HG03280 (cell line): ENCODE results near the gene CD1C.
"Not testable (repeated sequence)": the region's sequence is repeated elsewhere in the genome, so short reads cannot be mapped to it uniquely, and the experiment has no call there.

Experiments used
- ATAC-seq: cut with Tn5 transposase; IDR thresholded peaks from one replicate; pipeline ENCODE4 v1.9.1; 2021; ENCODE audit warnings: mild to moderate bottlenecking, moderate library complexity; ENCODE audit not compliant: unreplicated experiment

The CD1C gene

GRCh38 chr1:158289811-158290210, at the start of gene CD1C:
Gene CD1C, plus strand, starts transcription at chr1:158289923. Its CDS starts 142 bp downstream, at chr1:158290065.
- no peak for ATAC-seq

- ATAC-seq = no peak
These were observed 43.1 kb upstream of the CD1C start for GRCh38 chr1:158246650-158247049.

GRCh38 chr1:158248118-158248517, 41.6 kb upstream of the CD1C start:
- no peak for ATAC-seq

DNA sequence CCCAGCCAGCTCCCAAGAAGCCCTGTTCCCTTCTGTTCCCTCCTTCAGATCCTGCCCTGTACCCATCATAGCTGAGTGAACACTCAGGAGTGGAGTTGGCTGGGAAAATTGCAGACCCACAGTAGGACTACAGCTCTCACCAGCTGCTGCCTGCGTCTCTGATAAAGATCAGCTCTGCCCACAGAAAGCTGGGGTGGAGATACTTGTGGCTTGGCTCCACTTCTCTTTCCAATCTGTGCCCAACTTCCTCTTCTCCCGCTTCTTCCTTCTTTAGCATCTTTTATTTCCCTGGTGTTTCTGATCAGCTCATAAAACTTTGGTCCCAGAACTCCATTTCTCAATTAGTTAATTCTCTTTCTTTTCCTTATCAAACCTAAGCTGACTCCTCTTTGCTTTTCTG, 41.0 kb upstream of the CD1C start:
- ATAC-seq = no peak

DNA sequence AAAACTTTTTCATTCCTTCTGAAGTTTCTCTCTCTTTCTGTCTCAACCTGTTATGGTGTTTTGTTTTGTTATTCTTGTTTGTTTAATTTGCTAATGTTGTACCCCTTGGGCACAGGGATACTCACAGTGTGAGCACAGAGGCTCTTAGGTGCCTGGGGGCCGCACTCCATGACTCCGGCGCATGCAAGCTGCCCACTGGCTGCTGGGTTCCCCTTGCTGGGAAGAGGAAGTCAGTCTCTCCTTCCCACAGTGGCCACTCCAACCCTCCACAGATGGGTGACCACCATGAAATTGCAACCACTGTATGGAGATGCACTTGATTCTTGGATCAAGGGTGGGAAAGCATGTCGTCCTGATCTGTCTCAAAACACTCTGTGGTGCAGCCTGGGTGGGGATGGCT, 40.1 kb upstream of the CD1C start:
- no peak for ATAC-seq

DNA sequence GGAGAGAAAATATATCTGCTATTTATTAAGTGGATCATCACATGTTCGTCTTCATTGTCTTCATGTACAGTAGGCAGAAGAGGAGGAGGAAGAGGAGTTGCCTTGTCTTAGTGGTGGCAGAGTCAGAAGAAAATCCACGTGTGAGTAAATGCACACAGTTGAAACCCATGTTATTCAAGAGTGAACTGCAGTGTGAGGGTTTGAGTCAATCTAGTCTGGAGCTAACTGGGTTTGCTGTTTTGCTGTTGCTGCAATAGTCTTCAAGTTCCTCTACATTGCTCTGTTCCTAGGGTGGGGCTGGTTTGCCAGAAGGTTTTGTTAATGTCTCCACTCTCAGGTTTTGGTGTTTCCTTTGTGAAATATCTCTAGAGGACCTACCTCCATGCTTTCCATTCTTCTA, 38.6 kb upstream of the CD1C start:
- ATAC-seq = no peak

DNA sequence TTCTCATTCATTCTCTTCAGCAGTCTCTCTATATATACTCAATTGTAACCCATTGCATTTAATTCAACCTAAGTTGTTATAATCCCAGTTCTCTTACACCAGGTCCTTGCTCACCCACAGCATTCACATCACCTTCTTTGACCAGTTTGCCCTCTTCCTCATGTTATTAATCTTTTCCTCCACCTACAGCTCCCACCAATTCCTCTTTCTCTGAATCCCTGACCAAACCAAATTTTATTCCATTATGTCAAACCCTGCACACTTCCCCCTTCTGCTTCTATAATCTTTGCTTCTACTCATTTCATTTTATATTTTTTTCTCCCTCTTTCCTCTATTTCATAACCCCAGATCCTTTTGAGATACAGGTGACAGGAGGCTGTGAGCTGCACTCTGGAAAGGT, 34.1 kb upstream of the CD1C start:
- ATAC-seq = no peak

- not testable (repeated sequence) for ATAC-seq
These were observed 33.0 kb upstream of the CD1C start for GRCh38 chr1:158256747-158257146.

DNA sequence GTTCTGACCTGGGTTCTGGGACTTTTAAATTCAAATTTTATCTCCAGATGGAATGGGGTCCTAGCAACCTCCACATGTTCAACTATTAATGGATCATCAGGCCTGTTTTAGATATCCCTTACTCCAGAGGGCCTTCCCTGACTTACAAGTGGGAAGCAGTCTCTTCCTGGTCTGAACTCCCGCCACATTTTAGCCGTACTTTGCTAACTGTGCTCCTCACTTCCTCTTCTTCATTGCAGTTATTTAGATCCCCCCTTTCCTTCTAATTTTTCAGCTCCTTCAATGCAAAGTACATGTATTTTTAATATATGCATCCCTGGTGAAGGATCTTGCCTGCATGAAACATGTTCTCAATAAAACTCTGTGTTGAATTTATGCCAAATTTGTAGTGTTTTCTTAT, 31.8 kb upstream of the CD1C start:
- ATAC-seq = no peak

GRCh38 chr1:158259117-158259516, 30.6 kb upstream of the CD1C start:
- ATAC-seq = no peak

DNA sequence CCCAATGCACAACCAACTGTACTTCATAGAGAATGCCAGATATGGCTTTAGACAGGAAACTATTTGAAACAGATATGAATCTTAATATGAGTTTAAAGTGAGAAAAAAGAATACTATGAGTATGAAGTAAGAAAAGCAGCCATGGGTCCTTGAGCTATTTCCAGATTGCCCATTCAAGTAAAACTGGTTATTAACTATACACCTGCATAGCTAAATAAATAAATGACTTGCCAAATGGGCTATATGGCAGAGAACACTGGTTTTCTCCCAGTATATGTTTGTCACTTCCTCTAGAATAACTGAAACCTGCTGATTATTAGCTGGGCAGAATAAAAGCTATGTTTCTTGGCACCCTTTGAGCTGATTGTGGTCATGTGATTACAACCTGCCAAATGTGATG, 17.0 kb upstream of the CD1C start:
- no peak for ATAC-seq

DNA sequence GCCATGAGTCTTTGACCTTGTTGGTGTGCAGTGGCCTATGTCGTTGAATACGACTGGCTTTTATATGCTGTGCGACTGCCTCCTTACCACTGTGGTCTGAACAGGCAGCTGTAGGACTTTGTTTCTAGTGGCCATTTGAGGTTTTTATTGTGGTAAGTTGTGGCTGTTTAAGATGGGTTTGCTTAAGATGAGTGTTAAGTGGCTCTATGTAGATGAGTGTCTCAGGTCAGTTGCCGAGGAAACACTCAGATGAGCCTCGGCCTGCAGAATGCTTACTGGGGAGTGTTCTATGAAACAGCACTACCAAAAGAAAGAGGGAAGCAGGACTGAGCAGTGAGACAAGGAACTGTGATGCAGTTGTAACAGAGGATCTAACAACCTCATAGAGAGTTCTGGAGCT, 14.9 kb upstream of the CD1C start:
- no peak for ATAC-seq

GRCh38 chr1:158282421-158282820, 7.3 kb upstream of the CD1C start:
- ATAC-seq = not testable (repeated sequence)

DNA sequence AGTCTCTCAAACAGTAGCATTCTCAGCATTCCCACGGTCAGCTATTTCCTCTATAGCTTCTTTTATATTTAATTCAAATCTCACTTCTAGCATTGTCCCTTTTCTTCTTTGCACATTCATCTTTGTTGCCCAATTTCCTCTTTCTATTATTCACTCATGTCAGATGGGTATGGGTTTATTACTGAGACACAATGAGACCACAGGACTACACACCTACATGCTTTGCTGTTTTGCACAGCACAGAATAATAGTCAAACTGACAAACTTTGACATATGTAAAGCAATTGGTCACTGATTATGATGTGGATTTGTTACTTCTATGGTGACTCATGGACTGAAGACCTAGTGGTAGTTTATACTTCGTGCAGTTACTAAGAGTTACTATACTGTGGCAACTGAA, 5.8 kb upstream of the CD1C start:
- peak; percentile 56 for ATAC-seq

DNA sequence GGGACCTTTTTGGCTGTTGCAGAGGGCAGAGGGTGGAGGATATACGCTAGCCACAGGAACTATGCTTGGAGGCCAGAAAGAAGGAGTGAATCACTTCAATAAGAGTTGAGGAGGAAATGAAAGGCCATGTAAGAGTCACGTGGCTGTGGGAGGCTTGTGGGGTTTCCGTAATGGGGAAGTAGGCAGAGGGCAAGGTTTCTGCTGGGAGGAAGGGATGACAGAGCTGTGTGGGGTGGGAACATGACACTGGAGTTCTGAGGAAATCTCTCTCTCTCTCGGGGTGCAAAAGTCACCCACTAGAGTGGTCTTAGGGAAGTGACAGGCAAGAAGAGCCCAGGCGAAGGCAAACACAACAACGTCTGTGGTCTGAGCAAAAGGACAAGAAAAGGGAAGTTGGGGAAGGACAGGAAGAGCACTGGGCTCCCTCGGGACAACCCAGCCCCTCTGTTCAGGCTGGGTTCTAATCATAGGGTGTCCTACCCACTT, 3.9 kb upstream of the CD1C start:
- ATAC-seq = peak; percentile 58

- no peak for ATAC-seq
These were observed 3.2 kb upstream of the CD1C start for GRCh38 chr1:158286487-158286886.

GRCh38 chr1:158286941-158287346, 2.8 kb upstream of the CD1C start:
- no peak for ATAC-seq

DNA sequence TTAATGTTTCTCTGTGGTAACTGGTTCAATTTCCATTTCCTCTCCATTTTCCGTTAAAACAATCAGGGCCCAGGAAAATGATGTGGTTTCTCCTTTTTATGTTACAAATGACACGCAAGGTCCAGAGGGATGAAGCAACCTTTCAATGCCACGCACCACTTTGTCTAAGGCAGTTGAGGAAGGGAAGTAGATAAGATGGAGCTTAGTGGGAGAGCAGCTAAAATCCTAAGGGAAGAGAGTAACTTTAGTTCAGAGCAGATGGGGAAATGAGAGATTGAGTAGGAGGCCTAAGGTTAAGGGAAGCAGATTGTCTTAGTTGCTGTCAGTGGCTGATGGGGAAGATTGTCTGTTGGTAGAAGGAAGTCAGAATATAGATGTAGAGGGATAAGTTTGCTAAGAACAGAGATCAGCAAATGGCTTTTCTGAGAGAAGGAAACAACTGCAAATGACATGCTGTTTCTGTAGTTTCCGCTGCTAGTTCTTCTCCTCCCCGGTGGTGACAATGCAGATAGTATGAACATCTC, 660 bp downstream of the CD1C start:
- no peak for ATAC-seq

- ATAC-seq = no peak
These were observed 6.1 kb downstream of the CD1C start for GRCh38 chr1:158295791-158296190.

GRCh38 chr1:158310623-158311022, 20.9 kb downstream of the CD1C start:
- ATAC-seq = no peak

- ATAC-seq = no peak
These were observed 21.3 kb downstream of the CD1C start for GRCh38 chr1:158311066-158311465.

- no peak for ATAC-seq
These were observed 34.1 kb downstream of the CD1C start for GRCh38 chr1:158323866-158324265.

DNA sequence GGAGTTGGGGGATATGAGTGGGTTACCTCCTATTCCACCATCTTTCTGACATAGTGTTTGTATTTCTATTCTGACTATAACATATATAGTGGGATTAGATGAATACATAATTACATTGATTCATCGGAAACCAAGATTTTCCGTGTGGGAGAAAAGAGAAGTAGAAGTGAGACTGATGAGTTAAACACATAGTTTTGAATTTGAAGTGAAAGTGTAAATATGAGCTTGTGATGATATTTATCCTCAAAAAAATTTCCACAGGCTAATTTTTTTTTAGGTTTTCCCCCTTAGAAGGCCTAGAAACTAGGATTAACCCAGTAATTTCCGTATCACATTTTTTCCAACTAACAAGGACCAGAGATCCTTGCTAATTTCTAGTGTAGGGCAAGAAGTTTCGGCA, 34.7 kb downstream of the CD1C start:
- no peak for ATAC-seq
